GM12878 (cell line): ENCODE measurements around the gene NDUFB2. TPM values are rescaled to one million over a fixed set of nuclear protein-coding genes. Genes with fewer than 3 reads are reported as not detected.

Experiments used
- CREB1 ChIP-seq: IDR thresholded peaks from 2 replicates; pipeline ENCODE4 v1.6.1; 2012; ENCODE audit warnings: low read depth, mild to moderate bottlenecking, inconsistent platforms
- EED ChIP-seq: sonication (generic); IDR thresholded peaks from 2 replicates; pipeline ENCODE4 v1.6.1; 2016; ENCODE audit warnings: antibody characterized with exemption, low read depth
- ETV6 ChIP-seq, 2 experiments: fragments of 450-650 bp in 1 of 2; IDR thresholded peaks in 1 of 2; conservative IDR thresholded peaks in 1 of 2; 2 replicates each; pipeline ENCODE4 v1.6.1; 2014; ENCODE audit warnings: antibody characterized with exemption in 1 of 2, borderline replicate concordance in 1 of 2, low read depth in 1 of 2, mild to moderate bottlenecking in 1 of 2, moderate library complexity in 1 of 2
- GATAD2B ChIP-seq: fragments of 450-650 bp; conservative IDR thresholded peaks from 2 replicates; pipeline ENCODE4 v1.6.1; 2017; ENCODE audit warnings: low read depth, mild to moderate bottlenecking, moderate library complexity
- HDGF ChIP-seq: fragments of 450-650 bp; IDR thresholded peaks from 2 replicates; pipeline ENCODE4 v1.6.1; 2016; ENCODE audit warnings: antibody characterized with exemption
- HSF1 ChIP-seq: fragments of 150-350 bp; IDR thresholded peaks from 2 replicates; pipeline ENCODE4 v1.6.1; 2014; ENCODE audit warnings: mild to moderate bottlenecking, low read depth, low read length
- MTA2 ChIP-seq: fragments of 450-650 bp; IDR thresholded peaks from 2 replicates; pipeline ENCODE4 v1.6.1; 2016; ENCODE audit warnings: low read depth, mild to moderate bottlenecking, moderate library complexity
- NFIC ChIP-seq: IDR thresholded peaks from 2 replicates; pipeline ENCODE4 v1.6.1; 2012; ENCODE audit warnings: low read depth, mild to moderate bottlenecking, inconsistent platforms, low read length, moderate library complexity
- SPI1 ChIP-seq: IDR thresholded peaks from 2 replicates; pipeline ENCODE4 v1.6.1; 2011; ENCODE audit warnings: low read depth, mild to moderate bottlenecking, low read length, moderate library complexity, borderline replicate concordance; ENCODE audit not compliant: insufficient read depth
- USF1 ChIP-seq: IDR thresholded peaks from 2 replicates; pipeline ENCODE4 v1.6.1; 2011; ENCODE audit warnings: borderline replicate concordance, low read depth, mild to moderate bottlenecking, moderate library complexity, mixed read lengths, low read length; ENCODE audit not compliant: insufficient read depth; ENCODE audit errors: extremely low read length
- ZBTB4 ChIP-seq: fragments of 450-650 bp; formaldehyde crosslinking; IDR thresholded peaks from 2 replicates; pipeline ENCODE4 v1.4.0; 2022; ENCODE audit warnings: mild to moderate bottlenecking, moderate library complexity
- polyA plus RNA-seq, 11 experiments: library from polyadenylated mRNA; depleted of rRNA in 4 of 11; unstranded in 6 of 11; stranded (reverse) in 5 of 11; fragments of >200 nt; fragmentation: Nextera tagmentation in 4 of 11; fragmentation: Illumina TruSeq in 1 of 11; extraction: Ambion mirVana in 4 of 11; extraction: Trizol in 1 of 11; gene quantifications; 1 replicate in 1 of 11; 2 replicates in 10 of 11; pipeline versions ENCODE4 v1.2.1 to v1.2.3, GENCODE V29; 2011 to 2016; ENCODE audit warnings: inconsistent platforms in 2 of 11, missing spikeins in 2 of 11, low read depth in 1 of 11
- total RNA-seq, 4 experiments: library from RNA; depleted of rRNA in 3 of 4; stranded (reverse); fragments of >200 nt in 3 of 4; fragmentation: Illumina TruSeq in 1 of 4; extraction: Trizol in 1 of 4; gene quantifications; 2 replicates each; pipeline versions ENCODE4 v1.2.1 to v1.2.3, GENCODE V29; 2013 to 2021

The NDUFB2 gene
- total and polyA plus RNA-seq, 10 of the 15 experiments (the other 5 are each of a cell fraction or from before 2014, with no cell fraction given) = 109 to 1,236 (median 323) TPM

GRCh38 chr7:140677496-140677895 lies 19.0 kb upstream of the NDUFB2 start (continued):
- no peak for TF ChIP-seq CREB1
- no peak for TF ChIP-seq ETV6 (conservative IDR thresholded peaks at IDR 0.05 in 1 of 2, IDR thresholded peaks at IDR 0.05 in 1 of 2; ENCODE audit: borderline replicate concordance in 1 of 2, low read depth in 1 of 2)
- TF ChIP-seq ZBTB4 = no peak
- TF ChIP-seq MTA2 = no peak
- no peak for TF ChIP-seq GATAD2B
- TF ChIP-seq USF1 = no peak
- no peak for TF ChIP-seq EED
- no peak for TF ChIP-seq NFIC
- TF ChIP-seq SPI1 = no peak
- no peak for TF ChIP-seq HDGF
- no peak for TF ChIP-seq HSF1
